KMS-11 (cell line): Measurements from ENCODE around the gene CYBA.

Experiments
- H2AFZ ChIP-seq: fragments of 200-600 bp; sonication (generic); 2 replicates; pipeline ENCODE4 v1.6.1; 2016; ENCODE audit warnings: antibody characterized with exemption, mixed run types, low read depth
- H3K27ac ChIP-seq: fragments of 200-600 bp; sonication (generic); 2 replicates; pipeline ENCODE4 v1.6.1; 2016; ENCODE audit warnings: mild to moderate bottlenecking, mixed run types
- H3K27me3 ChIP-seq: fragments of 200-600 bp; sonication (generic); 2 replicates; pipeline ENCODE4 v1.6.1; 2017; ENCODE audit warnings: mild to moderate bottlenecking, low read depth, mixed run types, moderate library complexity; ENCODE audit not compliant: insufficient read depth
- H3K36me3 ChIP-seq: fragments of 200-600 bp; sonication (generic); 2 replicates; pipeline ENCODE4 v1.6.1; 2017; ENCODE audit warnings: mild to moderate bottlenecking, mixed run types; ENCODE audit not compliant: insufficient read depth
- H3K4me1 ChIP-seq: fragments of 200-600 bp; sonication (generic); 2 replicates; pipeline ENCODE4 v1.6.1; 2016; ENCODE audit warnings: mild to moderate bottlenecking, low read depth, mixed run types; ENCODE audit not compliant: poor library complexity, severe bottlenecking
- H3K4me2 ChIP-seq: fragments of 200-600 bp; sonication (generic); 2 replicates; pipeline ENCODE4 v1.7.0; 2016; ENCODE audit warnings: mild to moderate bottlenecking, mixed run types
- H3K4me3 ChIP-seq: fragments of 200-600 bp; sonication (generic); IDR thresholded peaks from 2 replicates; pipeline ENCODE4 v1.6.1; 2017; ENCODE audit warnings: low read depth, low read length, mixed read lengths; ENCODE audit not compliant: insufficient read depth
- H3K79me2 ChIP-seq: fragments of 200-600 bp; sonication (generic); 2 replicates; pipeline ENCODE4 v1.6.1; 2016; ENCODE audit warnings: low read depth, mixed run types; ENCODE audit not compliant: insufficient read depth
- H3K9ac ChIP-seq: fragments of 200-600 bp; sonication (generic); 2 replicates; pipeline ENCODE4 v1.6.1; 2016; ENCODE audit warnings: mild to moderate bottlenecking, mixed run types
- H4K20me1 ChIP-seq: fragments of 200-600 bp; sonication (generic); 2 replicates; pipeline ENCODE4 v1.6.1; 2016; ENCODE audit warnings: mild to moderate bottlenecking, mixed run types; ENCODE audit not compliant: insufficient read depth
- CTCF ChIP-seq: fragments of 200-600 bp; sonication (generic); conservative IDR thresholded peaks from 2 replicates; pipeline ENCODE4 v1.6.1; 2017; ENCODE audit warnings: low read depth, mild to moderate bottlenecking, antibody characterized with exemption, low read length, moderate library complexity, mixed read lengths

CYBA gene

GRCh38 chr16:88654363-88655052 is 3.7 kb upstream of the CYBA start:
- Histone ChIP-seq H3K4me1 (peaks cover 17% of the 10 kb centered on the region), H3K36me3 (no peaks in the 10 kb centered on the region), H3K27ac (no peak overlapping the region), H4K20me1 (no peaks in the 10 kb centered on the region), H3K79me2 (peaks cover 8% of the 10 kb centered on the region; the same call in 1 of the 2 replicates), H3K4me3 (no peak overlapping the region), H3K27me3 (no peaks in the 10 kb centered on the region), H3K4me2 (no peak overlapping the region), H3K9ac (no peak overlapping the region), H2AFZ (no peak overlapping the region)
- TF ChIP-seq CTCF, result no peak

GRCh38 chr16:88653596-88654362 is 2.9 kb upstream of the CYBA start:
- Histone ChIP-seq H3K27me3 (no peaks in the 10 kb centered on the region), H4K20me1 (no peaks in the 10 kb centered on the region), H3K4me2 (no peak overlapping the region), H2AFZ (no peak overlapping the region), H3K36me3 (no peaks in the 10 kb centered on the region), H3K79me2 (peaks cover 11% of the 10 kb centered on the region), H3K4me1 (peaks cover 21% of the 10 kb centered on the region), H3K9ac (no peak overlapping the region), H3K27ac (no peak overlapping the region), H3K4me3 (no peak overlapping the region)
- no peak for TF ChIP-seq CTCF

GRCh38 chr16:88653101-88653500 is 2.2 kb upstream of the CYBA start:
- H3K9ac ChIP-seq, result no peak overlapping the region
- no peaks in the 10 kb centered on the region for H3K36me3 ChIP-seq
- no peak for TF ChIP-seq CTCF
- no peaks in the 10 kb centered on the region for H4K20me1 ChIP-seq
- no peak overlapping the region for H2AFZ ChIP-seq
- H3K79me2 ChIP-seq, result peaks cover 11% of the 10 kb centered on the region
- H3K4me2 ChIP-seq, result no peak overlapping the region
- peaks cover 21% of the 10 kb centered on the region for H3K4me1 ChIP-seq
- H3K27me3 ChIP-seq, result no peaks in the 10 kb centered on the region
- no peak overlapping the region for H3K27ac ChIP-seq
- no peak overlapping the region for H3K4me3 ChIP-seq

GRCh38 chr16:88652762-88653063 is 1.9 kb upstream of the CYBA start:
- TF ChIP-seq CTCF, result no peak
- H3K9ac ChIP-seq, result no peak overlapping the region
- no peaks in the 10 kb centered on the region for H3K27me3 ChIP-seq
- H2AFZ ChIP-seq, result no peak overlapping the region
- H3K27ac ChIP-seq, result no peak overlapping the region
- peaks cover 21% of the 10 kb centered on the region for H3K4me1 ChIP-seq
- H3K4me3 ChIP-seq, result no peak overlapping the region
- H3K79me2 ChIP-seq, result peaks cover 11% of the 10 kb centered on the region
- no peaks in the 10 kb centered on the region for H4K20me1 ChIP-seq
- H3K36me3 ChIP-seq, result no peaks in the 10 kb centered on the region
- H3K4me2 ChIP-seq, result no peak overlapping the region
